Measurements from ENCODE around the gene PHLDB3. TPM values are rescaled to one million over a fixed set of nuclear protein-coding genes. Genes with fewer than 3 reads are reported as not detected.

PHLDB3 gene
- total RNA-seq, 1 donor from 2014 or later, result 6.7 TPM

GRCh38 chr19:43433358-43433673, 71.2 kb downstream of the PHLDB3 start:
- H3K9me3 Mint-ChIP-seq (ENCODE audit: unreplicated experiment), result no peaks in the 10 kb centered on the region
- H3K36me3 Mint-ChIP-seq (ENCODE audit: unreplicated experiment), result no peaks in the 10 kb centered on the region
- TF ChIP-seq CTCF (IDR thresholded peaks at IDR 0.05), result no peak
- H3K27ac Mint-ChIP-seq (ENCODE audit: unreplicated experiment), result no peak overlapping the region
- H3K4me1 Mint-ChIP-seq (ENCODE audit: unreplicated experiment), result peaks cover under 1% of the 10 kb centered on the region
- no peak for DNase-seq (ENCODE audit: extremely low spot score, unreplicated experiment)
- H3K27me3 Mint-ChIP-seq (ENCODE audit: unreplicated experiment), result peaks cover 14% of the 10 kb centered on the region
- no peak overlapping the region for H3K4me3 Mint-ChIP-seq (ENCODE audit: unreplicated experiment)

- Mint-ChIP-seq H3K4me1 (ENCODE audit: unreplicated experiment) (no peaks in the 10 kb centered on the region), H3K27ac (ENCODE audit: unreplicated experiment) (no peak overlapping the region), H3K36me3 (ENCODE audit: unreplicated experiment) (no peaks in the 10 kb centered on the region), H3K4me3 (ENCODE audit: unreplicated experiment) (no peak overlapping the region), H3K27me3 (ENCODE audit: unreplicated experiment) (peaks cover 15% of the 10 kb centered on the region), H3K9me3 (ENCODE audit: unreplicated experiment) (no peaks in the 10 kb centered on the region)
- no peak for TF ChIP-seq CTCF (IDR thresholded peaks at IDR 0.05)
- no peak for DNase-seq (ENCODE audit: extremely low spot score, unreplicated experiment)
These were observed 73.6 kb downstream of the PHLDB3 start for GRCh38 chr19:43430976-43431375.

- Mint-ChIP-seq H3K27ac (ENCODE audit: unreplicated experiment) (no peak overlapping the region), H3K27me3 (ENCODE audit: unreplicated experiment) (peaks cover 18% of the 10 kb centered on the region), H3K36me3 (ENCODE audit: unreplicated experiment) (no peaks in the 10 kb centered on the region), H3K9me3 (ENCODE audit: unreplicated experiment) (no peaks in the 10 kb centered on the region), H3K4me1 (ENCODE audit: unreplicated experiment) (no peaks in the 10 kb centered on the region), H3K4me3 (ENCODE audit: unreplicated experiment) (no peak overlapping the region)
- no peak for DNase-seq (ENCODE audit: extremely low spot score, unreplicated experiment)
- no peak for TF ChIP-seq CTCF (IDR thresholded peaks at IDR 0.05)
These were observed 74.3 kb downstream of the PHLDB3 start for GRCh38 chr19:43430142-43430710.

GRCh38 chr19:43429395-43429794, 75.2 kb downstream of the PHLDB3 start:
- no peak for DNase-seq (ENCODE audit: extremely low spot score, unreplicated experiment)
- Mint-ChIP-seq H3K27me3 (ENCODE audit: unreplicated experiment) (peaks cover 19% of the 10 kb centered on the region), H3K4me1 (ENCODE audit: unreplicated experiment) (no peaks in the 10 kb centered on the region), H3K27ac (ENCODE audit: unreplicated experiment) (no peak overlapping the region), H3K4me3 (ENCODE audit: unreplicated experiment) (no peak overlapping the region), H3K9me3 (ENCODE audit: unreplicated experiment) (no peaks in the 10 kb centered on the region), H3K36me3 (ENCODE audit: unreplicated experiment) (no peaks in the 10 kb centered on the region)
- TF ChIP-seq CTCF (IDR thresholded peaks at IDR 0.05), result no peak

GRCh38 chr19:43425567-43426392, 78.8 kb downstream of the PHLDB3 start:
- Mint-ChIP-seq H3K27me3 (ENCODE audit: unreplicated experiment) (peaks cover 25% of the 10 kb centered on the region), H3K9me3 (ENCODE audit: unreplicated experiment) (no peaks in the 10 kb centered on the region), H3K4me1 (ENCODE audit: unreplicated experiment) (no peaks in the 10 kb centered on the region), H3K4me3 (ENCODE audit: unreplicated experiment) (no peak overlapping the region), H3K27ac (ENCODE audit: unreplicated experiment) (no peak overlapping the region), H3K36me3 (ENCODE audit: unreplicated experiment) (no peaks in the 10 kb centered on the region)
- no peak for DNase-seq (ENCODE audit: extremely low spot score, unreplicated experiment)
- peak; percentile 43 for TF ChIP-seq CTCF (IDR thresholded peaks at IDR 0.05)

Other genes starting within 250 kb of the PHLDB3 start
- gene PSG9, start 235.2 kb downstream of the PHLDB3 start, total RNA-seq, result not detected in 2 replicates
- gene CD177, start 151.1 kb downstream of the PHLDB3 start, total RNA-seq, result not detected in 2 replicates
- gene TEX101, start 89.9 kb downstream of the PHLDB3 start, total RNA-seq, result not detected in 2 replicates
- 0.27 TPM in 1 of 2 replicates, not detected in the other for gene LYPD3, start 39.1 kb downstream of the PHLDB3 start, total RNA-seq
- gene ETHE1, start 22.5 kb upstream of the PHLDB3 start, total RNA-seq, result 41.8 and 42.3 TPM in 2 replicates
- gene ZNF575, start 28.4 kb upstream of the PHLDB3 start, total RNA-seq, result 6.5 and 6.9 TPM in 2 replicates
- gene XRCC1, start 70.8 kb upstream of the PHLDB3 start, total RNA-seq, result 37.1 and 43.2 TPM in 2 replicates
- gene PINLYP, start 71.1 kb upstream of the PHLDB3 start, total RNA-seq, result 0.91 and 1.2 TPM in 2 replicates
- gene IRGQ, start 91.4 kb upstream of the PHLDB3 start, total RNA-seq, result 40.9 and 45.9 TPM in 2 replicates
- gene ZNF576, start 91.8 kb upstream of the PHLDB3 start, total RNA-seq, result 13.2 and 16.2 TPM in 2 replicates
- 0.24 and 0.35 TPM in 2 replicates for gene SRRM5, start 107.3 kb upstream of the PHLDB3 start, total RNA-seq
- gene ZNF428, start 114.9 kb upstream of the PHLDB3 start, total RNA-seq, result 64.0 and 74.1 TPM in 2 replicates
- gene CADM4, start 135.1 kb upstream of the PHLDB3 start, total RNA-seq, result 8.8 and 9.0 TPM in 2 replicates
- gene PLAUR, start 165.4 kb upstream of the PHLDB3 start, total RNA-seq, result 21.0 and 23.3 TPM in 2 replicates
- not detected in 2 replicates for gene IRGC, start 211.3 kb upstream of the PHLDB3 start, total RNA-seq

Data from osteocyte (in vitro differentiated cells).